Heart left ventricle (tissue), 16 donors: ENCODE results near the gene ACE. TPM values are rescaled to one million over a fixed set of nuclear protein-coding genes. Genes with fewer than 3 reads are reported as not detected.
"Not testable (repeated sequence)": the region's sequence is repeated elsewhere in the genome, so short reads cannot be mapped to it uniquely, and the experiment has no call there.

ENCODE experiments used
- ATAC-seq, 4 donors: fragments of 200-7000 bp; cut with Tn5 transposase; one replicate each; pipeline ENCODE4 v1.9.1; 2020 to 2022; ENCODE audit warnings: moderate library complexity in 4 of 4, mild to moderate bottlenecking in 3 of 4, moderate number of reproducible peaks in 1 of 4
- DNase-seq, 5 donors: peaks; one replicate each; pipeline ENCODE4 v3.0.0-alpha.2; 2020
- H3K27ac ChIP-seq, 12 donors: fragments of 200-600 bp; sonication (generic) in 4 of 12; one replicate each; pipeline versions ENCODE4 v1.5.0 to v1.8.0; 2016 to 2022; ENCODE audit warnings: mild to moderate bottlenecking in 2 of 12
- H3K27me3 ChIP-seq, 9 donors: fragments of 200-600 bp; sonication (generic) in 2 of 9; one replicate each; pipeline versions ENCODE4 v1.5.1 to v1.8.0; 2016 to 2022; ENCODE audit warnings: mild to moderate bottlenecking in 3 of 9
- H3K36me3 ChIP-seq, 9 donors: fragments of 200-600 bp; sonication (generic) in 2 of 9; one replicate each; pipeline versions ENCODE4 v1.5.0 to v1.8.0; 2018 to 2022; ENCODE audit warnings: mild to moderate bottlenecking in 2 of 9
- H3K4me1 ChIP-seq, 12 donors: fragments of 200-600 bp; sonication (generic) in 4 of 12; one replicate each; pipeline versions ENCODE4 v1.5.0 to v1.8.0; 2016 to 2022; ENCODE audit warnings: mild to moderate bottlenecking in 3 of 12
- H3K4me3 ChIP-seq, 12 donors: fragments of 200-600 bp; sonication (generic) in 4 of 12; one replicate each; pipeline versions ENCODE4 v1.5.0 to v1.8.0; 2017 to 2022; ENCODE audit warnings: mild to moderate bottlenecking in 9 of 12, moderate library complexity in 4 of 12
- H3K9me3 ChIP-seq, 12 donors: fragments of 200-600 bp; sonication (generic) in 4 of 12; one replicate each; pipeline versions ENCODE4 v1.5.0 to v1.8.0; 2016 to 2022; ENCODE audit warnings: mild to moderate bottlenecking in 1 of 12
- POLR2A ChIP-seq, 2 donors: fragments of 450-650 bp; IDR thresholded peaks; one replicate each; pipeline ENCODE4 v1.6.1; 2017; ENCODE audit warnings: antibody characterized with exemption in 2 of 2, mild to moderate bottlenecking in 2 of 2, moderate library complexity in 2 of 2
- WGBS, 4 donors: extraction: QIAGEN DNeasy Blood & Tissue Kit in 2 of 4; methylation state at CpG; one replicate each; pipeline versions ENCODE4 v1.1.5 to v1.1.7; 2013 to 2018; 5-methylcytosine and 5-hydroxymethylcytosine counted together
- intact Hi-C, 10 donors: fragments of 100-400 bp; cut with DNase I; formaldehyde crosslinking; loops; one replicate each; pipeline versions ENCODE4 v1.11.1 to v1.14.2; 2022
- polyA plus RNA-seq, 2 donors: library from polyadenylated mRNA; stranded (reverse); fragments of 200-250 nt; gene quantifications; one replicate each; pipeline ENCODE4 v1.2.3, GENCODE V29; 2013
- total RNA-seq, 9 donors: library from RNA; depleted of rRNA in 2 of 9; stranded (reverse); fragments of >200 nt in 2 of 9; fragmentation: NEBNext Ultra II Directional in 3 of 9; extraction: Animal tissue kit (Norgen Biotek cat#: 25700) in 3 of 9; gene quantifications; one replicate each; pipeline versions ENCODE4 v1.1.0 to v1.2.4, GENCODE V29; 2016 to 2023
- TF ChIP-seq, protein P1 (sequence below), 12 donors: fragments of 200-600 bp; sonication (generic) in 4 of 12; IDR thresholded peaks; one replicate each; pipeline versions ENCODE4 v1.5.0 to v1.8.0; 2018 to 2022; ENCODE audit warnings: antibody characterized with exemption in 12 of 12, mild to moderate bottlenecking in 5 of 12
- donor health status: ischemic (EF 13 %, LVEDD 7.1; RV severe dilation, severe dysfunction).
- donor health status: healthy with polysubstance abuse.
- donor health status: DM: no; HTN: yes; CAD: no.
- donor health status: DM: no; HTN: no; CAD: no.
- donor health status: ischemic (EF 25% LVEDD 6.9; RV normal size, moderate dysfunction).
- donor health status: ischemic (EF 25% LVEDD 5.7; RV mildly dilated, moderate dysfunction).
- donor health status: healthy.
- donor health status: DM: yes; HTN: yes; CAD: no.
- donor health status: ischemic (EF 35%, LVEDD 5.7; RV mildly dilated, moderate dysfunction).
- donor health status: nonischemic (EF 11% LVEDD 7.7; RV severe dilation, severe dysfunction).
- donor health status: DM: yes; HTN: yes; CAD: no.
- donor health status: PGD.
- donor health status: ischemic (EF 29% LVEDD 5.4; RV normal size, mild dysfunction).
- donor health status: nonischemic (EF 23%, LVEDD 6.1; RV moderate dilation, normal function).

Gene ACE
- total and polyA plus RNA-seq, 11 donors, result 1.6 to 42.3 (median 7.6) TPM

- ATAC-seq (no peak), DNase-seq (no peak)
- H3K4me3 ChIP-seq, result no peak overlapping the region
- H3K36me3 ChIP-seq, result no peaks in the 10 kb centered on the region
- TF ChIP-seq, protein P1, sequence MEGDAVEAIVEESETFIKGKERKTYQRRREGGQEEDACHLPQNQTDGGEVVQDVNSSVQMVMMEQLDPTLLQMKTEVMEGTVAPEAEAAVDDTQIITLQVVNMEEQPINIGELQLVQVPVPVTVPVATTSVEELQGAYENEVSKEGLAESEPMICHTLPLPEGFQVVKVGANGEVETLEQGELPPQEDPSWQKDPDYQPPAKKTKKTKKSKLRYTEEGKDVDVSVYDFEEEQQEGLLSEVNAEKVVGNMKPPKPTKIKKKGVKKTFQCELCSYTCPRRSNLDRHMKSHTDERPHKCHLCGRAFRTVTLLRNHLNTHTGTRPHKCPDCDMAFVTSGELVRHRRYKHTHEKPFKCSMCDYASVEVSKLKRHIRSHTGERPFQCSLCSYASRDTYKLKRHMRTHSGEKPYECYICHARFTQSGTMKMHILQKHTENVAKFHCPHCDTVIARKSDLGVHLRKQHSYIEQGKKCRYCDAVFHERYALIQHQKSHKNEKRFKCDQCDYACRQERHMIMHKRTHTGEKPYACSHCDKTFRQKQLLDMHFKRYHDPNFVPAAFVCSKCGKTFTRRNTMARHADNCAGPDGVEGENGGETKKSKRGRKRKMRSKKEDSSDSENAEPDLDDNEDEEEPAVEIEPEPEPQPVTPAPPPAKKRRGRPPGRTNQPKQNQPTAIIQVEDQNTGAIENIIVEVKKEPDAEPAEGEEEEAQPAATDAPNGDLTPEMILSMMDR (IDR thresholded peaks at IDR 0.05), result no peak
- no peak for TF ChIP-seq POLR2A (IDR thresholded peaks at IDR 0.05)
- H3K27ac ChIP-seq, result no peak overlapping the region
- no peaks in the 10 kb centered on the region for H3K27me3 ChIP-seq
- 60 to 71% (median 68%) methylated on average over 9 of the region's 9 CpGs for WGBS, 4 donors
- intact Hi-C loops, result no loop called here
- H3K4me1 ChIP-seq, result peaks cover 0 to 23% (median 3%) of the 10 kb centered on the region in 12 donors
- H3K9me3 ChIP-seq, result no peaks in the 10 kb centered on the region
Observed at GRCh38 chr17:63460018-63460417, 16.8 kb upstream of the ACE start.

DNA sequence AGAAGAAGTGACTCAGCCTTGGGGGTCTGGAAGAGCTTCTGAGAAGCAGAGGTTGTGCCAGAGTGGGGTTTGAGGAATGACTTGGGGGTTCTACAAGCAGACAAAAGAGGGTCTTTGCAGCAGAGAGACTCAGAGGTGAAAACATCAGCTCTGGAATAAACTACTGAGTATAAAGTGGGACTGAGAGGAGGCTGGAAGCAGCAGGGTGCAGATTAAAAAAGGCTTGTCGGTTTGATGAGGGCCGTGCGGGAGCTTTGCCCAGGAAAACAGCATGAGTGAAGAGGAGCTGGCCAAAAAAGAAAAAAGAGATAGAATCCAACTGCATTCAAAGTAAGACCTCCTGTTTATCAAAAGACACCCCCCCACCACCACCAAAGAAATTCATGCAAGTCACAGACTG, 13.1 kb upstream of the ACE start:
- Histone ChIP-seq H3K4me1 (peaks cover 0 to 23% (median 3%) of the 10 kb centered on the region in 12 donors), H3K27ac (no peak overlapping the region), H3K27me3 (no peaks in the 10 kb centered on the region), H3K4me3 (no peak overlapping the region), H3K36me3 (no peaks in the 10 kb centered on the region), H3K9me3 (no peaks in the 10 kb centered on the region)
- TF ChIP-seq POLR2A (IDR thresholded peaks at IDR 0.05), result no peak
- TF ChIP-seq, protein P1 (IDR thresholded peaks at IDR 0.05), result no peak
- ATAC-seq (no peak), DNase-seq (no peak)
- WGBS, 4 donors, result 41 to 72% (median 55%) methylated on average over 3 of the region's 3 CpGs
- intact Hi-C loops, result no loop called here

DNA sequence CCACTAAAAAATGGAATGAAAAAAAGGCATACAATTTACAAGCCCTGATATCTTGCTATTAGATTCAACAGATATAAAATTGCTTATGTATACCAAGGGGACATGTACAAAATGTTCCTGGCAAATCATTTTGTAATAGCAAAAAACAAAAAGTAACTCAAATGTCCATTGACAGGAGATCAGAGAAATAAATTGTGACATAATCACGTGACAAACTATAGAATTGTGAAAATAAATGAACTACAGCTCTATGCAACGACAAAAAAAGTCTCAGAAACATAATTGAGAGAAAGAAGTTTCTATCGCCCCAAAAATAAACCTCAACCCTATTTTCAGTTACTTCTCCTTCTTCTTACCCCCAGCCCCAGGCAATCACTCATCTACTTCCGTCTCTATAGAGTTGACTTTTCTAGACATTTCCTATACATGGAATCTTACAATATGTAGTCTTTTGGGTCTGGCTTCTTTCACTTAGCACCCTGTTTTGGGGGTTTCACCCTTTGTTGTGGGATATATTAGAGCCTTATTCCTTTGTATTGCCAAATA, 12.1 kb upstream of the ACE start:
- Histone ChIP-seq H3K27ac (no peak overlapping the region), H3K4me3 (no peak overlapping the region), H3K27me3 (no peaks in the 10 kb centered on the region), H3K4me1 (peaks cover 0 to 23% (median 3%) of the 10 kb centered on the region in 12 donors), H3K36me3 (no peaks in the 10 kb centered on the region), H3K9me3 (no peaks in the 10 kb centered on the region)
- 83 to 90% (median 88%) methylated on average over 4 of the region's 4 CpGs for WGBS, 4 donors
- intact Hi-C loops, result no loop called here
- no peak for ATAC-seq
- TF ChIP-seq POLR2A (IDR thresholded peaks at IDR 0.05), result no peak
- TF ChIP-seq, protein P1 (IDR thresholded peaks at IDR 0.05), result no peak
- no peak for DNase-seq

GRCh38 chr17:63468099-63468498, 8.8 kb upstream of the ACE start:
- DNase-seq, H3K9me3 ChIP-seq, H3K27ac ChIP-seq, H3K4me1 ChIP-seq, ATAC-seq, H3K27me3 ChIP-seq, intact Hi-C loops, H3K36me3 ChIP-seq, H3K4me3 ChIP-seq: not testable (repeated sequence)
- WGBS, 4 donors, result 88 to 93% (median 93%) methylated on average over 6 of the region's 6 CpGs

- no peaks in the 10 kb centered on the region for H3K9me3 ChIP-seq
- peaks cover 4 to 59% (median 36%) of the 10 kb centered on the region in 12 donors for H3K4me1 ChIP-seq
- DNase-seq (peak in 4 of 5 donors; percentile 49 to 76 (median 74)), ATAC-seq (peak; percentile 63 to 84 (median 72))
- H3K27me3 ChIP-seq, result peaks cover 0 to 16% (median 0%) of the 10 kb centered on the region in 9 donors
- peak overlapping the region in 8 of 12 donors; percentile 44 to 83 (median 52) for H3K27ac ChIP-seq
- intact Hi-C loops, result loop anchor here in 1 of 10 donors (2.0 kb wide), 1 partner anchor 27 kb away; the partner anchor contains the start of gene CYB561
- no peak overlapping the region for H3K4me3 ChIP-seq
- no peak for TF ChIP-seq POLR2A (IDR thresholded peaks at IDR 0.05)
- TF ChIP-seq, protein P1 (IDR thresholded peaks at IDR 0.05), result no peak
- 11 to 16% (median 15%) methylated on average over 3 of the region's 3 CpGs for WGBS, 4 donors
- peaks cover 0 to under 1% (median 0%) of the 10 kb centered on the region in 9 donors for H3K36me3 ChIP-seq
Observed at GRCh38 chr17:63474174-63474573, 2.7 kb upstream of the ACE start.
